HL-60 (cell line): Measurements from ENCODE around the gene CELF2.

Experiments used
- GABPA ChIP-seq: IDR thresholded peaks from 2 replicates; pipeline ENCODE4 v1.6.1; 2012; ENCODE audit warnings: low read depth
- POLR2AphosphoS5 ChIP-seq: IDR thresholded peaks from 2 replicates; pipeline ENCODE4 v1.6.1; 2012; ENCODE audit warnings: low read depth
- SPI1 ChIP-seq: IDR thresholded peaks from 2 replicates; pipeline ENCODE4 v1.6.1; 2012; ENCODE audit warnings: low read depth, mild to moderate bottlenecking, borderline replicate concordance
- TF ChIP-seq, protein P1 (sequence below): IDR thresholded peaks from one replicate; pipeline ENCODE4 v1.5.1; 2011; ENCODE audit warnings: low read length, control low read depth, inconsistent platforms; ENCODE audit not compliant: insufficient read depth
- TF ChIP-seq, protein P2 (sequence below): IDR thresholded peaks from 2 replicates; pipeline ENCODE4 v1.6.1; 2012; ENCODE audit warnings: low read depth; ENCODE audit not compliant: insufficient replicate concordance

DNA sequence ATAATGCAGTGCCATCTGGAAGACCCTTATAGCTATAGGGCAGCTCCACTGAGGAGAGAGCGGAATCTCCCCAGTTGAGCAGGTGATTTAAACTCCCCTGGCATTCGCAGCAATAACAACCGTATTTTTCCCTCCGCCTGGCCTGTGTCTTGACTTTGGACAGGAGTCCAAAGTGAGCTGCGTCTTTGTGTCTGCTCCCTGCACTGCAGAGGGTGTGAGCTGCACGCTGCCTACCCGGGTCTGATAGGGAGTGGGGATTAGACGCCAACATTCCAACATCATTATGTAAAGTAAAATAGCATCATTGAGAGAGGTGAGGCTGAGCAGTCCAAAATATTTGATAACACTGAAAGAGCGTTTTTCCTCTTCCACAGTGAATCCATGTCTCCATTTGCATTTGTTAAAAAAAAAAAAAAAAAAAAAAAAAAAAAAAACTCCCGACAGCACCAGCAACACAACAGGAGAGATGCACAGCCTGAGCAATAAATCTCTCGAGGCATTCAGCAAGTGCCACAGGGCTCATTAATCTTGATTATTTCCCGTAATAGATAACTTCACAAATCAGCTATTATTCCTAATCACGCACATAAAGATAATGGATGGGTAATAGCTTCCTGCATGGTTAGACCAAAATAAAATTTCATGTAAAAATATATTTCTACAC, 68.6 kb downstream of the CELF2 start:
- TF ChIP-seq, protein P1, sequence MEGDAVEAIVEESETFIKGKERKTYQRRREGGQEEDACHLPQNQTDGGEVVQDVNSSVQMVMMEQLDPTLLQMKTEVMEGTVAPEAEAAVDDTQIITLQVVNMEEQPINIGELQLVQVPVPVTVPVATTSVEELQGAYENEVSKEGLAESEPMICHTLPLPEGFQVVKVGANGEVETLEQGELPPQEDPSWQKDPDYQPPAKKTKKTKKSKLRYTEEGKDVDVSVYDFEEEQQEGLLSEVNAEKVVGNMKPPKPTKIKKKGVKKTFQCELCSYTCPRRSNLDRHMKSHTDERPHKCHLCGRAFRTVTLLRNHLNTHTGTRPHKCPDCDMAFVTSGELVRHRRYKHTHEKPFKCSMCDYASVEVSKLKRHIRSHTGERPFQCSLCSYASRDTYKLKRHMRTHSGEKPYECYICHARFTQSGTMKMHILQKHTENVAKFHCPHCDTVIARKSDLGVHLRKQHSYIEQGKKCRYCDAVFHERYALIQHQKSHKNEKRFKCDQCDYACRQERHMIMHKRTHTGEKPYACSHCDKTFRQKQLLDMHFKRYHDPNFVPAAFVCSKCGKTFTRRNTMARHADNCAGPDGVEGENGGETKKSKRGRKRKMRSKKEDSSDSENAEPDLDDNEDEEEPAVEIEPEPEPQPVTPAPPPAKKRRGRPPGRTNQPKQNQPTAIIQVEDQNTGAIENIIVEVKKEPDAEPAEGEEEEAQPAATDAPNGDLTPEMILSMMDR, result no peak
- TF ChIP-seq POLR2AphosphoS5, result no peak
- TF ChIP-seq, protein P2, sequence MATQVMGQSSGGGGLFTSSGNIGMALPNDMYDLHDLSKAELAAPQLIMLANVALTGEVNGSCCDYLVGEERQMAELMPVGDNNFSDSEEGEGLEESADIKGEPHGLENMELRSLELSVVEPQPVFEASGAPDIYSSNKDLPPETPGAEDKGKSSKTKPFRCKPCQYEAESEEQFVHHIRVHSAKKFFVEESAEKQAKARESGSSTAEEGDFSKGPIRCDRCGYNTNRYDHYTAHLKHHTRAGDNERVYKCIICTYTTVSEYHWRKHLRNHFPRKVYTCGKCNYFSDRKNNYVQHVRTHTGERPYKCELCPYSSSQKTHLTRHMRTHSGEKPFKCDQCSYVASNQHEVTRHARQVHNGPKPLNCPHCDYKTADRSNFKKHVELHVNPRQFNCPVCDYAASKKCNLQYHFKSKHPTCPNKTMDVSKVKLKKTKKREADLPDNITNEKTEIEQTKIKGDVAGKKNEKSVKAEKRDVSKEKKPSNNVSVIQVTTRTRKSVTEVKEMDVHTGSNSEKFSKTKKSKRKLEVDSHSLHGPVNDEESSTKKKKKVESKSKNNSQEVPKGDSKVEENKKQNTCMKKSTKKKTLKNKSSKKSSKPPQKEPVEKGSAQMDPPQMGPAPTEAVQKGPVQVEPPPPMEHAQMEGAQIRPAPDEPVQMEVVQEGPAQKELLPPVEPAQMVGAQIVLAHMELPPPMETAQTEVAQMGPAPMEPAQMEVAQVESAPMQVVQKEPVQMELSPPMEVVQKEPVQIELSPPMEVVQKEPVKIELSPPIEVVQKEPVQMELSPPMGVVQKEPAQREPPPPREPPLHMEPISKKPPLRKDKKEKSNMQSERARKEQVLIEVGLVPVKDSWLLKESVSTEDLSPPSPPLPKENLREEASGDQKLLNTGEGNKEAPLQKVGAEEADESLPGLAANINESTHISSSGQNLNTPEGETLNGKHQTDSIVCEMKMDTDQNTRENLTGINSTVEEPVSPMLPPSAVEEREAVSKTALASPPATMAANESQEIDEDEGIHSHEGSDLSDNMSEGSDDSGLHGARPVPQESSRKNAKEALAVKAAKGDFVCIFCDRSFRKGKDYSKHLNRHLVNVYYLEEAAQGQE, result no peak
- TF ChIP-seq GABPA, result no peak
- no peak for TF ChIP-seq SPI1
